Activated CD4-positive, alpha-beta T cell treated with anti-CD3 and anti-CD28 coated beads, Interleukin-2, amount 50 U/mL, for 4 hours (primary cell): Measurements from ENCODE around the gene AP3D1.
"Not testable (repeated sequence)": the region's sequence is repeated elsewhere in the genome, so short reads cannot be mapped to it uniquely, and the experiment has no call there.

ENCODE experiments used
- DNase-seq, 2 experiments: peaks; one replicate each; pipeline ENCODE4 v3.0.0-alpha.2; 2020

AP3D1 gene

GRCh38 chr19:2149980-2150793, 1.2 kb downstream of the AP3D1 start:
- DNase-seq = no peak

GRCh38 chr19:2148482-2149135, 2.8 kb downstream of the AP3D1 start:
- peak; percentile 45 to 58 for DNase-seq

- DNase-seq = no peak
These were observed 5.5 kb downstream of the AP3D1 start for GRCh38 chr19:2145831-2146241.

- no peak for DNase-seq
These were observed 7.2 kb downstream of the AP3D1 start for GRCh38 chr19:2144190-2144589.

GRCh38 chr19:2142173-2142829, 9.1 kb downstream of the AP3D1 start:
- DNase-seq = no peak

GRCh38 chr19:2140138-2140569, 11.2 kb downstream of the AP3D1 start:
- DNase-seq = no peak

GRCh38 chr19:2139385-2140137, 11.8 kb downstream of the AP3D1 start:
- DNase-seq = no peak

- no peak for DNase-seq
These were observed 13.2 kb downstream of the AP3D1 start for GRCh38 chr19:2138061-2138728.

GRCh38 chr19:2136796-2137195, 14.6 kb downstream of the AP3D1 start:
- no peak for DNase-seq

- DNase-seq = no peak
These were observed 15.6 kb downstream of the AP3D1 start for GRCh38 chr19:2135474-2136402.

- no peak for DNase-seq
These were observed 18.5 kb downstream of the AP3D1 start for GRCh38 chr19:2132731-2133490.

- no peak for DNase-seq
These were observed 19.2 kb downstream of the AP3D1 start for GRCh38 chr19:2132191-2132590.

GRCh38 chr19:2131012-2131975, 20.1 kb downstream of the AP3D1 start:
- DNase-seq = not testable (repeated sequence)

- DNase-seq = no peak
These were observed 21.2 kb downstream of the AP3D1 start for GRCh38 chr19:2129892-2130770.

- DNase-seq = no peak
These were observed 21.9 kb downstream of the AP3D1 start for GRCh38 chr19:2129486-2129885.

- no peak for DNase-seq
These were observed 22.3 kb downstream of the AP3D1 start for GRCh38 chr19:2129022-2129421.

- not testable (repeated sequence) for DNase-seq
These were observed 23.1 kb downstream of the AP3D1 start for GRCh38 chr19:2128252-2128651.

- no peak for DNase-seq
These were observed 23.6 kb downstream of the AP3D1 start for GRCh38 chr19:2127758-2128157.
